GM18520 (cell line): ENCODE results near the gene UPB1.
"Not testable (repeated sequence)": the region's sequence is repeated elsewhere in the genome, so short reads cannot be mapped to it uniquely, and the experiment has no call there.

ENCODE experiments used
- ATAC-seq: cut with Tn5 transposase; IDR thresholded peaks from one replicate; pipeline ENCODE4 v1.9.1; 2021; ENCODE audit not compliant: unreplicated experiment

Gene UPB1

GRCh38 chr22:24529898-24530297, 34.8 kb downstream of the UPB1 start:
- no peak for ATAC-seq

- not testable (repeated sequence) for ATAC-seq
Observed at GRCh38 chr22:24530968-24531367, 35.8 kb downstream of the UPB1 start.

GRCh38 chr22:24532075-24532474, 36.9 kb downstream of the UPB1 start:
- ATAC-seq = no peak

GRCh38 chr22:24535348-24535747, 40.2 kb downstream of the UPB1 start:
- no peak for ATAC-seq

GRCh38 chr22:24536089-24536488, 41.0 kb downstream of the UPB1 start:
- ATAC-seq = no peak

GRCh38 chr22:24540470-24540869, 45.3 kb downstream of the UPB1 start:
- ATAC-seq = no peak

- no peak for ATAC-seq
Observed at GRCh38 chr22:24541681-24542515, 46.8 kb downstream of the UPB1 start.

GRCh38 chr22:24542641-24543040, 47.5 kb downstream of the UPB1 start:
- ATAC-seq = no peak

- no peak for ATAC-seq
Observed at GRCh38 chr22:24543185-24543601, 48.1 kb downstream of the UPB1 start.

GRCh38 chr22:24543679-24544243, 48.6 kb downstream of the UPB1 start:
- ATAC-seq = no peak

- ATAC-seq = no peak
Observed at GRCh38 chr22:24548812-24549211, 53.7 kb downstream of the UPB1 start.

- ATAC-seq = no peak
Observed at GRCh38 chr22:24550028-24550901, 55.1 kb downstream of the UPB1 start.

GRCh38 chr22:24550902-24551435, 55.8 kb downstream of the UPB1 start:
- no peak for ATAC-seq

- ATAC-seq = not testable (repeated sequence)
Observed at GRCh38 chr22:24552503-24553286, 57.6 kb downstream of the UPB1 start.

GRCh38 chr22:24553597-24554312, 58.6 kb downstream of the UPB1 start:
- ATAC-seq = no peak

- ATAC-seq = no peak
Observed at GRCh38 chr22:24554313-24555164, 59.4 kb downstream of the UPB1 start, which contains the start of gene GUCD1. TSS of gene GUCD1 (minus strand) at chr22:24555138. CDS start at chr22:24554991, 147 bp downstream.

- ATAC-seq = peak; percentile 64
Observed at GRCh38 chr22:24555165-24556039, 60.3 kb downstream of the UPB1 start, which contains the start of gene SNRPD3. TSS of gene SNRPD3 (plus strand) at chr22:24555999. CDS start at chr22:24557675, 1,676 bp downstream.

GRCh38 chr22:24559471-24559870, 64.3 kb downstream of the UPB1 start:
- ATAC-seq = no peak
